Adrenal gland (tissue), 12 donors: Measurements from ENCODE around the gene C17orf67. TPM values are rescaled to one million over a fixed set of nuclear protein-coding genes. Genes with fewer than 3 reads are reported as not detected.

Source experiments
- DNase-seq, 7 donors: peaks; one replicate each; pipeline ENCODE4 v3.0.0-alpha.2; 2019 to 2020
- H3K27ac ChIP-seq, 5 donors: fragments of 200-600 bp; sonication (generic) in 4 of 5; 1 replicate in 3 of 5; 2 replicates in 2 of 5; pipeline versions ENCODE4 v1.5.1 to v1.8.0; 2016 to 2020; ENCODE audit warnings: mild to moderate bottlenecking in 1 of 5
- H3K27me3 ChIP-seq: fragments of 200-600 bp; 2 replicates; pipeline ENCODE4 v1.8.0; 2021
- H3K36me3 ChIP-seq, 2 donors: fragments of 200-600 bp; replicated peaks in 1 of 2; 1 replicate in 1 of 2; 2 replicates in 1 of 2; pipeline versions ENCODE4 v1.5.1 to v1.8.0; 2018 to 2022
- H3K4me1 ChIP-seq, 2 donors: fragments of 200-600 bp; replicated peaks in 1 of 2; 1 replicate in 1 of 2; 2 replicates in 1 of 2; pipeline versions ENCODE4 v1.5.1 to v1.8.0; 2018 to 2021
- H3K4me3 ChIP-seq, 4 donors: fragments of 200-600 bp; sonication (generic) in 3 of 4; one replicate each; pipeline ENCODE4 v1.5.1; 2016 to 2018
- H3K9me3 ChIP-seq, 3 donors: fragments of 200-600 bp; sonication (generic) in 1 of 3; replicated peaks in 1 of 3; 1 replicate in 2 of 3; 2 replicates in 1 of 3; pipeline versions ENCODE4 v1.5.1 to v1.8.0; 2016 to 2021
- POLR2A ChIP-seq, 2 donors: fragments of 450-650 bp; IDR thresholded peaks; one replicate each; pipeline ENCODE4 v1.6.1; 2017; ENCODE audit warnings: antibody characterized with exemption in 2 of 2, mild to moderate bottlenecking in 2 of 2, moderate library complexity in 1 of 2
- WGBS, 4 donors: extraction: QIAGEN DNeasy Blood & Tissue Kit in 2 of 4; methylation state at CpG; one replicate each; pipeline versions ENCODE4 v1.1.5 to v1.1.7; 2013 to 2017; 5-methylcytosine and 5-hydroxymethylcytosine counted together
- intact Hi-C, 2 donors: fragments of 100-400 bp; cut with DNase I; formaldehyde crosslinking; loops; one replicate each; pipeline versions ENCODE4 v1.14.1 to v1.15.0; 2022 to 2023
- polyA plus RNA-seq, 3 donors: library from polyadenylated mRNA; stranded (reverse); fragments of 200-250 nt in 2 of 3; fragments of 350-450 nt in 1 of 3; fragmentation: Illumina TruSeq in 1 of 3; extraction: RNeasy Lipid Tissue Mini Kit (QIAGEN cat#74804) in 1 of 3; gene quantifications; one replicate each; pipeline ENCODE4 v1.2.3, GENCODE V29; 2013 to 2014
- total RNA-seq, 9 donors: library from RNA; depleted of rRNA in 4 of 9; stranded (reverse); fragments of >200 nt in 4 of 9; fragments of 120-200 nt in 1 of 9; fragmentation: NEBNext Ultra II Directional in 1 of 9; extraction: Animal tissue kit (Norgen Biotek cat#: 25700) in 1 of 9; gene quantifications; one replicate each; pipeline versions ENCODE4 v1.1.0 to v1.2.4, GENCODE V29; 2013 to 2023
- TF ChIP-seq, protein P1 (sequence below), 6 experiments: fragments of 450-650 bp in 4 of 6; fragments of 200-600 bp in 2 of 6; sonication (generic) in 1 of 6; IDR thresholded peaks; 1 replicate in 5 of 6; 2 replicates in 1 of 6; pipeline versions ENCODE4 v1.5.1 to v1.8.0; 2016 to 2021; ENCODE audit warnings: antibody characterized with exemption in 6 of 6, mild to moderate bottlenecking in 2 of 6, moderate library complexity in 1 of 6
- donor health status: healthy with polysubstance abuse.
- donor health status: Bipolar disorder and iron deficiency.
- donor health status: DM: yes; HTN: yes; CAD: no.
- donor health status: DM: no; HTN: no; CAD: no.
- donor health status: DM: no; HTN: no; CAD: no.
- donor health status: DM: yes; HTN: yes; CAD: no.

The C17orf67 gene
- total and polyA plus RNA-seq, 12 donors: 0.29 to 3.3 (median 0.57) TPM; not detected in 2

DNA sequence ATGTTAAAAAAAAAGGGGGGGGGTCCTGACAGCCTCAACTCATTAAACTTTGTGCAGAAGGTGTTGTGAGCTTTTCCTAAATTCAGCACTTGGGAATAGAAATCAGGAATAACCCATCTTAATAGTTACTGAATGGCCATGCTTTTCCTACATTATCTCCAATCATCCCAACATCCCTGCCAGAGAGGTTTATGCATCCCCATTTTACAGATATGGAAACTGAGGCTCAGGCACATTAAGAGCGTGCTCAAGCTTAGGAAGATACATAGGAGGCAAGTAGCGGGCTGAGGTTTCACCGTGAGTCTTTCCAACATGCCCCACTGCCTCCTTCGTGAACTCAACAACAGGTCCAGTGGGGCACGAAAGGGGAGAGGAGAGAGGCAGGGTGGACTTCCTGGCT, 78.4 kb downstream of the C17orf67 start:
- no peaks in the 10 kb centered on the region for H3K27me3 ChIP-seq
- no peak overlapping the region for H3K4me3 ChIP-seq
- H3K27ac ChIP-seq: no peak overlapping the region
- no peaks in the 10 kb centered on the region for H3K4me1 ChIP-seq
- intact Hi-C loops: no loop called here
- no peak for TF ChIP-seq POLR2A (IDR thresholded peaks at IDR 0.05)
- TF ChIP-seq, protein P1, sequence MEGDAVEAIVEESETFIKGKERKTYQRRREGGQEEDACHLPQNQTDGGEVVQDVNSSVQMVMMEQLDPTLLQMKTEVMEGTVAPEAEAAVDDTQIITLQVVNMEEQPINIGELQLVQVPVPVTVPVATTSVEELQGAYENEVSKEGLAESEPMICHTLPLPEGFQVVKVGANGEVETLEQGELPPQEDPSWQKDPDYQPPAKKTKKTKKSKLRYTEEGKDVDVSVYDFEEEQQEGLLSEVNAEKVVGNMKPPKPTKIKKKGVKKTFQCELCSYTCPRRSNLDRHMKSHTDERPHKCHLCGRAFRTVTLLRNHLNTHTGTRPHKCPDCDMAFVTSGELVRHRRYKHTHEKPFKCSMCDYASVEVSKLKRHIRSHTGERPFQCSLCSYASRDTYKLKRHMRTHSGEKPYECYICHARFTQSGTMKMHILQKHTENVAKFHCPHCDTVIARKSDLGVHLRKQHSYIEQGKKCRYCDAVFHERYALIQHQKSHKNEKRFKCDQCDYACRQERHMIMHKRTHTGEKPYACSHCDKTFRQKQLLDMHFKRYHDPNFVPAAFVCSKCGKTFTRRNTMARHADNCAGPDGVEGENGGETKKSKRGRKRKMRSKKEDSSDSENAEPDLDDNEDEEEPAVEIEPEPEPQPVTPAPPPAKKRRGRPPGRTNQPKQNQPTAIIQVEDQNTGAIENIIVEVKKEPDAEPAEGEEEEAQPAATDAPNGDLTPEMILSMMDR (IDR thresholded peaks at IDR 0.05): no peak
- no peaks in the 10 kb centered on the region for H3K36me3 ChIP-seq
- WGBS, 4 donors: 74 to 88% (median 78%) methylated on average over 5 of the region's 5 CpGs
- no peak for DNase-seq
- no peaks in the 10 kb centered on the region for H3K9me3 ChIP-seq

DNA sequence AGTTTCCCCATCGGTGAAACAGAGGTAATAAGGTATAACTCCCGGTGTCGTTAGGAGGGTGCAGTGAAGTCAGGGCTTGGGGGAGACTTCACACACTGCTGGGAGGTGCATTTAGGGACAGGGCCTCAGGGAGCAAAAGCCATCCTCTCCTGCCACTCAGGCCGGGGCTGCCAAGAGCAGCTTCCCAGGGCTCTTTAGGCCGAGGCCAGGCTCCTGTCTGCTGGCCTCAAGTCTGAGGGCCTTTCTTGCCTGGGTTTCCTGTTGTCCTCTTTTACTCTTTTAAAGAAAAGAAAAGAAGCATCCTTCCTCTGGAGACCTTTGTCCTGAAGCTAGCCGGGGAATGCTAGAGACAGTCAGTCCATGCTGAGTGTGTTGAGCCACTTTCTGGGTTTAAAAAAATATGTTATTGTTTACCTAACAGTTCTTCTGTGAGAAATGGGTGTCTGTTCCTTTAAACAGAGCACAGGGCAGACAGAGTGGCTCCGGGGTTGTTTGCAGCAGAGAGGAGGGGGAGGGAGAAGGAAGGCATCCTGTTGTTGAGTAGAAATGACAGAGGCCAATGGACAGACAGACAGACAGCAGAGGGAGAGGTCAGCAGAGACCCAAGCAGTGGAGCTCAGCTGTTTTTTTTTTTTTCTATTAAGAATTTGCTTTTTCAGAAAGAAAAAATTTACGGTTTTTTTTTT, 79.1 kb downstream of the C17orf67 start:
- Histone ChIP-seq H3K27me3 (no peaks in the 10 kb centered on the region), H3K27ac (no peak overlapping the region), H3K4me3 (no peak overlapping the region), H3K9me3 (no peaks in the 10 kb centered on the region), H3K4me1 (no peaks in the 10 kb centered on the region), H3K36me3 (no peaks in the 10 kb centered on the region)
- TF ChIP-seq POLR2A (IDR thresholded peaks at IDR 0.05): no peak
- TF ChIP-seq, protein P1 (IDR thresholded peaks at IDR 0.05): no peak
- DNase-seq: peak in 2 of 7 donors; percentile 2 to 31
- WGBS, 4 donors: 39 to 51% (median 44%) methylated on average over 7 to 8 of the region's 8 CpGs
- intact Hi-C loops: no loop called here

DNA sequence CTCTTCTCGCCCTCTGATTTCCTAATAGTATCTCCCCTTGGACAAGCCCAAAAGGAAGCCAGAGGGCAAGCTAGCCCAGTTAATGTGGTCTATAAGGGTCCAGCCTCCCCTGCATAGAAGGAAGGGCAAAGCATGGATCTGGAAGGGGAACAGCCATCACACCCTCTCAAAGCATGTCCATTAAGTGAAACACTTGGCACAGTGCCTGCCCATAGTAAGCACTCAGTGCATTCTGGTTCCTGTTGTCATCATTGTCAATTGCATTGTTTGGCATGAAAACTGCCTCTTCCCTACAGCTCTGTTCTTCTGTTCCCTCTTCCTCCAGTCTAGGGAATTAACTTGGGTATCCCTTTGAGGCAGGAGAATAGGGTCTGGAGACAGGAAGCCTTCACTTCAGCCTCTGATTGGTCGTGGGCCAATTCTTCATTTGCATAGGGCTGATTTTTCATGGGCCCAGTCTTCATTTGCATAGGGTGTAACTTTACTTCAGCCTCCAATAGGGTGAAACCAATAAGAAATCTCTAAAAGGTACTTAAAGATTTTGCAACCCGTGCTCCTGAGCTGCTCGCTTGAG, 81.4 kb downstream of the C17orf67 start:
- H3K36me3 ChIP-seq: no peaks in the 10 kb centered on the region
- no peaks in the 10 kb centered on the region for H3K27me3 ChIP-seq
- H3K4me3 ChIP-seq: no peak overlapping the region
- no peak for TF ChIP-seq POLR2A (IDR thresholded peaks at IDR 0.05)
- TF ChIP-seq, protein P1 (IDR thresholded peaks at IDR 0.05): no peak
- intact Hi-C loops: no loop called here
- H3K27ac ChIP-seq: no peak overlapping the region
- H3K9me3 ChIP-seq: no peaks in the 10 kb centered on the region
- H3K4me1 ChIP-seq: no peaks in the 10 kb centered on the region
- WGBS, 4 donors: 72 to 79% (median 76%) methylated on average over 3 to 4 of the region's 4 CpGs
- peak in 1 of 7 donors; percentile 7 for DNase-seq

DNA sequence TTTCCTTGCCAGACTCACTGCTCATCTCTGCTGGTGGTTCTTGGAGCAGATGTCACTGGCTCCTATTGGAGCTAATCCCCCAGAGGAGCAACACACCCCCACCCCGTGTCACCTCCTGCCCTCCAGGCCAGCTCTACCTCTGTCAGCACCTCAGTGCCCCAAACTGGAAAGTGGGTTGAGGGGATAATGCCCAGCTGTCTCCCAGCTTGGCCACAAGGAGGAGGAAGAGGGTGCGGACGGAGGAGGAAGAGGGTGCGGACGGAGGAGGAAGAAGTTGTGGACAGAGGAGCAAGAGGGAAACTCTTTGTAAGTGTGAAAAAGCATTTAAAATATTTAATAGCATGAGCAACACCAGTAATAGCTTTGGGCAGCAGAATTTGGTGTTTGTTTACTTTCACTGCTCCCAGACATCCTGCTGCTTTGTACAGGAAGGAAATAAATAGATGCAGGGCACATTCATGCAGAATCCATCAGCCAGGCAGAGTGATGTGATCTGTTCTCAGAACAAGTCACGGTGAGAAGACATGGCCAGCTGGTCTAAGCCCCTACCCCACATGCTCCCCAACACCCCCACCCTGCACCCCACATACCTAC, 82.5 kb downstream of the C17orf67 start:
- no peak for DNase-seq
- Histone ChIP-seq H3K36me3 (no peaks in the 10 kb centered on the region), H3K27ac (no peak overlapping the region), H3K27me3 (no peaks in the 10 kb centered on the region), H3K4me1 (no peaks in the 10 kb centered on the region), H3K4me3 (no peak overlapping the region), H3K9me3 (no peaks in the 10 kb centered on the region)
- TF ChIP-seq, protein P1 (IDR thresholded peaks at IDR 0.05): no peak
- no peak for TF ChIP-seq POLR2A (IDR thresholded peaks at IDR 0.05)
- intact Hi-C loops: no loop called here
- WGBS, 4 donors: 45 to 73% (median 55%) methylated on average over 6 of the region's 6 CpGs
